UCSD-AML1 (cell line): ENCODE results near the gene THBS1.

ENCODE experiments used
- DNase-seq: peaks from one replicate; lab custom pipeline; 2025; ENCODE audit not compliant: unreplicated experiment; lab: John Stamatoyannopoulos, UW

THBS1 gene

DNA sequence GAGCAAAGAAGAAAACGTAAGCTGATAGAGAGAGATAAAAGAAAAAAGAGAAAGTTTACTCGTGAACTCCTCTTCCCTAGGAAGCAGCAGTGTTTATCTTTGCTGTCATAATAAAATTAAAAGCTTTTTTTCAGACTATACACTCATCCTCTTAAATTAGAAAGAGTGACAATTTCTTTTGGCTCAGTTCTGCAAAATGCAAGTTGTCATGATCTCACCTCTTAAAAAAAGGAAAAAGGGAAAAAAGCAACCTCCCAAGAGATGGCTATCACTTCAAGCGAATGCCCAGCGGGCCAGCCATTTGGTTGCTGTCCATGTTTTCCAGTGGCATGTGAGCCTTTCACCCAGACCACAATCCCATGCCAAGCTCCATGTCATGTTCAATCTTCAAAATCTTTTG, 7.0 kb upstream of the THBS1 start:
- no peak for DNase-seq

DNA sequence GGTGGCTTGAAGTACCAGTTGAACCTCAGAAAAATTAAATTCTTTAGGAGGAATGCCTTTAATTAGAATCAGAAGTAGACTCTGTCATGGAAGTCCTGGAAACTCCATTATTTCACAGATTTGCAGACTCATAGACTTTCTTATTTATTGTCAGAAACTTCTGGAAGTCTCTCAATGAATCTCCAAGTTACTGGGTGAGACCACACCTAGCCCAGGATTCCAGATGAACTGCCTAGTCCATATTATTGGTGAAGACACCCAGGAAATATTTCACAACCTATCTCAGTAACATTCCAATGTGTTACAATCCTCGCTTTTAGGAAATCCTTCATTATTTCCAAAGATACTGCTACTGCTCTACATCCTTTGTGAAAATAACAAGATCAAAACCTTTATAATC, 6.5 kb upstream of the THBS1 start:
- no peak for DNase-seq

DNA sequence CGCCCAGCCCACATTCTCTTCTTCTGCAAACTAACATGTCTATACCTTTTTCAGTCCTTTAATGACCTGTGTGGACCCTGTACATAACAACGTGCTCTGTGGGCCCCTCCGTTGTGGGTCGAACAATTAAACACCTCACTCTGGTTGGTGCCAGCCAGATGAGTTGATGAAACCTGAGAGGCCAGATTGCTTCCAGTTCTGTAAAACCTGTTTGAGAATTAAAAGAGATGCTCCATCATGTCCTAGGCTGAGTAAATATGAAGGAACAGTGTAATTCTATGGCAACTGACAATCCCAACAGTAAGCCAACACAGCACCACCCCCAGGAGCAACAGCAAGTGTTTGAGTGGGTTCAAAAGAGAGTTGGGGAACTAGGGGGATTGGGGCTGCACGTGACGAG, 5.7 kb upstream of the THBS1 start:
- no peak for DNase-seq

DNA sequence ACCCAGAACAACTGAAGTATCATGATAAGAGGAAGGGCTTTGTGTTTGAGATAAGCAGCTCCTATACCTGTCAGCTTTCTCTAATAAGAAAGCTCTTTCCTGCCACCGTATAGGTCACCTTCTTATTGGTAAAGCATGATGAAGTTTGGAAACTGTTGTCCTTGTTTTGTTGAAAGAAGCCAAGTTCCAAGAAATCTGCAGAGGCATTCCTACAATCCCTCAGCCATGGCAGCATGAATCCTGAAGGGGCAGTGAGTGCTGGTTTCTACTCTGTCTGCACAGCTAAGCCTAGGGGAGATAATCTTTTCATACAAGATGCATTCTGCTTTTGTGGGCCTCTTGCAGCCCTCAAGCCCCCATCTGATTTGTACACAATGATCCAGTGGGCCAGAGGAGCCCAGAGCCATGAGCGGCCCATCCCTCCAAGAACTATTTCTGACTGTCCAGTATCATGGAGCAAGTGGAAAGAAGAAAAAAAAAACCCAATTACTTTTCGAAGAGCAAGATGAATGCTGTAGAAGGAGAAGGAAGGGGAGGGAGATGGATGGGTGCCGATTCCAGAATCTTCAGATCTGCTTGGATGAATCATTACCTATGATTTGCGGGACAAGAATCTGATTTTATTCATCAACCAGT, 1.9 kb upstream of the THBS1 start:
- DNase-seq, result no peak

DNA sequence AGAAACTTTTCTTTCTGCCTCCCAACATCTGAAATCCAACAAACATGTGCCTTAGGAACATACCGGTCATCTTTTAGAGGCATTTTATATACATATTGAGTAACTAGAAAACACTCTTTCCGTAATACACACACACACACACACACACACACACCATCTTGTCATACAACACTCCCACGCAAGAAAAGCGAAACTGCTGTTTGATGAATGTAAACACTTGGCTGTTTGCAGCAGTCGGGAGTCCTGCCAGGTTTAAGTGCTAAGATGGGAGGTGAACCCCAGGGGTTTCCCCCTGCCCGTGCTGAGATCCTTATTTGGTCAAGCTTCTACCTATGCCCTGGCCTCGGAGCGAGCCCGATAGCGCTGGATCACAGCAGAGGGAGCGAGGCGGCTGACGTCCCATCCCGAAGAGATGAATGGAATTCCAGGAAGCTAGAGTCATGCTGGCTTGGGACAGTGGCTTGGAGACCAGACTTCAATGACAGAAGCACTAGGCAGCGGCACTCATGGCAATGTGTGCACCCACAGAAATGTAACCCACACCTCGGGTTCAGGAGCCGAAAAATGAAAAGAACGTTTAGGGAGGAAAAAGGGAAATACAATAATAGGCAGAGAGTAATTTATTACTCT, 1.3 kb upstream of the THBS1 start:
- DNase-seq, result no peak

DNA sequence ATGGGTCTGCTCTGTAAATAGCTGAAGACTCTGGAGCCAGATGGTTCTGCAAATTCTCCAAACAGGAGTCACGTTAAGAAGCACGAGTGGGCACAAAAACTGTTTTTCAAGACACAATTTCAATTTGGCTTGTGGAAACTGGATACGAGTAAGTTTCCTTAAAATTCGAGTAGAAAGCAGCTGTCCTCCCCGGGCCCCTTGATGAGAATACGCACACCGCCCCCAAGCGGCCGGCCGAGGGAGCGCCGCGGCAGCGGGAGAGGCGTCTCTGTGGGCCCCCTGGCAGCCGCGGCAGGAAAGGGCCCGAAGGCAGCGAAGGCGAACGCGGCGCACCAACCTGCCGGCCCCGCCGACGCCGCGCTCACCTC, 778 bp upstream of the THBS1 start:
- peak; percentile 87 for DNase-seq

DNA sequence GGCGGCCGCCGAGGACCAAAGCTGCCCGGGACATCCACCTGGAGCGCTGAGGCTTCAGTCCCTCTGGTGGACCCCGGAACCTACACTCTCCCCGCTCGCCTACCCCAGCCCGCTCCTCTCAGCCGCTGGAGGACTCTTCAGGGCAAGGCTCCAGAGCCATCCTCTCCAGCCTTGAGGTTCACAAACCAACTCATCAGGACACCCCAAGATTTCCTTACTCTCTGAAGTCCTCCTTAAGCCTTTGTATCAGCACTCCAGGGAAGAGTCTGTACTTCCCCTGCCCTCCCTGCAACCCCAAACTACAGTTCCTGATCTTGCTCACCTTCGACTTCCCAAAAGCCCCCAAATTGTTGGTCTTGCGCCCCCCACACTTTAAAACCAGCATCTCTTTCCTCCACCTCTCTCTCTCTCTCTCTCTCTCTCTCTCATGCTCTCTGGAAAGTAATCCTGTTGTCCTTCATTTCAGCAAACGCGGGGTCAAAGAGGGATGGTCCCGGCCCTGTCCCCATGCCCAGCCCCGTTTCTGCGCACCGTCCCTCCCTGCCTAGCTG, 438 bp downstream of the THBS1 start:
- DNase-seq, result no peak

DNA sequence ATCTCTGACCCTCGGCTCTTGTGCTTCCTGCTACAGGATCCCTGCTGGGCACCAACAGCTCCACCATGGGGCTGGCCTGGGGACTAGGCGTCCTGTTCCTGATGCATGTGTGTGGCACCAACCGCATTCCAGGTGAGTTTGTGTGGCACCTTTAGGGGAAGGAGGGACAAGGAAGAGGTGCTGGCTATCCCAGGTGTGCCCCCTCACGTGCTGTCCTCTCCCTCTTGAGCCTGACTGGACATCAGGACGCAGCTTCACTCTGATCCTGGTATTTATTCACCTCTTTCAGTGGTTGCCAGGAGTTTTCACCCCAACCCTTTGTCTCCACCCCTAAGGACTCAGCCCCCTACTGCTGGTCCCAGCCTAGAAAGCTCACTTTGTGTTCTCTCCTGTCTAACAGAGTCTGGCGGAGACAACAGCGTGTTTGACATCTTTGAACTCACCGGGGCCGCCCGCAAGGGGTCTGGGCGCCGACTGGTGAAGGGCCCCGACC, 960 bp downstream of the THBS1 start:
- peak; percentile 20 for DNase-seq

DNA sequence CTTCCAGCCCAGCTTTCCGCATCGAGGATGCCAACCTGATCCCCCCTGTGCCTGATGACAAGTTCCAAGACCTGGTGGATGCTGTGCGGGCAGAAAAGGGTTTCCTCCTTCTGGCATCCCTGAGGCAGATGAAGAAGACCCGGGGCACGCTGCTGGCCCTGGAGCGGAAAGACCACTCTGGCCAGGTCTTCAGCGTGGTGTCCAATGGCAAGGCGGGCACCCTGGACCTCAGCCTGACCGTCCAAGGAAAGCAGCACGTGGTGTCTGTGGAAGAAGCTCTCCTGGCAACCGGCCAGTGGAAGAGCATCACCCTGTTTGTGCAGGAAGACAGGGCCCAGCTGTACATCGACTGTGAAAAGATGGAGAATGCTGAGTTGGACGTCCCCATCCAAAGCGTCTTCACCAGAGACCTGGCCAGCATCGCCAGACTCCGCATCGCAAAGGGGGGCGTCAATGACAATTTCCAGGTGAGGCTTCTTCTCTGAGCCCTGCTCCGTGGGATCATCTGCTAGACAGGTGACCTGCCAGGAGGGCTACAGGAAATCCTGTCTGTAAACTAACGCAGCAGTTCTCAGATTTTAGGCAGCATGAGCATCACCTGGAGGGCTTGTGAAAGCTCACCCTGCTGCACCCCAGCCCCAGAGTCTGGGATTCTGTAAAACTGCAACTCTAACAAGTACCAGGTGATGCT, 1.6 kb downstream of the THBS1 start:
- DNase-seq, result no peak

DNA sequence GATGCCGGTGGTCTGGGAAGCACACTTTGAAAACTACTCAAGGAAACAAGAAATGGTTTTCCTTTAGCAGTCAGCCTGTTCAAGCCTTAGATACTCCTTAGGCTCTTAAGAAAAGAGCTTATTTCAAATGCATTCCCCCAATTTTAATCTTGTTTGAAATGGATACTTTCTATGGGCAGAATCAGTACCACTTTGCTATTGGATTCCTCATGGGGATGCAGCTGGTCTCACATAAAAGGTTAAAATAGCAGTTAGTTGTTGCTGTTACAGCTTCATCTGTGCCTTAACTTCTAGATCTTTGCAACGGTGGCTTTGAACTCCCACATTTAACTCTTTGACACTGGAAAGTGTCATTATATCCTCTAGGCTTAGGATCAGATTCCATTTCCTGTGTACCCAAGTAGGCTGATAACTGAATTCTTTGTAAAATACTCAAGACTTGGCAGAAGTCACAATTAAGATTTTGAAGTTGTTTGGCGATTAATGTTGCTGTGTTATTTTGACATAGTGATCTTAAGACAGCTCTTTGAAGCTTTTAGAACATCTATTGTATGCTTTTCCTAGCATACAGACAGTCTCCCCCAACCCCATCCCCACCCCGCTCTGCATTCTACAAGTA, 2.2 kb downstream of the THBS1 start:
- DNase-seq, result no peak

DNA sequence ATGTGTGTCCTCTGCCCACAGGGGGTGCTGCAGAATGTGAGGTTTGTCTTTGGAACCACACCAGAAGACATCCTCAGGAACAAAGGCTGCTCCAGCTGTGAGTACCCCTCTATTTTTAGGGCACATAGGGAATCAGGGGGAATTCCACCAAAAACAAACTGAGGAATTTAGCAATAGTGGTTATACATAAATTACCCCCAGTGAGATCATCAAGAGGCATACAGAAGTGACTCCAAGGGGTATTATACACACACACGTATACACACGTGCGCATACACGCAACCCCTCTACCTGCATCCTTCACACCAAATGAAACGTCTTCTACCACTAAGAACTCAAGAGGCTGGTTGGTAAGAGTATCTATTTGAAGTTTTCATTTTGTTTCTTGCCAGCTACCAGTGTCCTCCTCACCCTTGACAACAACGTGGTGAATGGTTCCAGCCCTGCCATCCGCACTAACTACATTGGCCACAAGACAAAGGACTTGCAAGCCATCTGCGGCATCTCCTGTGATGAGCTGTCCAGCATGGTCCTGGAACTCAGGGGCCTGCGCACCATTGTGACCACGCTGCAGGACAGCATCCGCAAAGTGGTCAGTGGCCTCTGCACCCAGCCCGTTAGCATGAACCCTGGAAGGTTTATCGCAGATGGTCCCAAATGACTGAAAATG, 2.9 kb downstream of the THBS1 start:
- DNase-seq, result no peak

DNA sequence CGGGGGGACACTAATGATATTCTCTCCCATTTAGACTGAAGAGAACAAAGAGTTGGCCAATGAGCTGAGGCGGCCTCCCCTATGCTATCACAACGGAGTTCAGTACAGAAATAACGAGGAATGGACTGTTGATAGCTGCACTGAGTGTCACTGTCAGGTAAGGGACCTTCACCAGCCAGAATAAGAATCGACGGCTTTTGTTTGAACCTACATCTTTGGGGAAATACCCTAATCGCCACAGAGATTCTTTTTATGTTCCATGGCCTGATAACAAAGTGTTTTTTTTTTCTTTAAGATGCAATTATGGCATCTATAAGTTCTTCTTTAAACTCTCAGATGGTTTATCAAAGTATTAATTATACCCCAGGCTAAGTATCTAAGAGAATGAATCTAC, 3.4 kb downstream of the THBS1 start:
- DNase-seq, result no peak

DNA sequence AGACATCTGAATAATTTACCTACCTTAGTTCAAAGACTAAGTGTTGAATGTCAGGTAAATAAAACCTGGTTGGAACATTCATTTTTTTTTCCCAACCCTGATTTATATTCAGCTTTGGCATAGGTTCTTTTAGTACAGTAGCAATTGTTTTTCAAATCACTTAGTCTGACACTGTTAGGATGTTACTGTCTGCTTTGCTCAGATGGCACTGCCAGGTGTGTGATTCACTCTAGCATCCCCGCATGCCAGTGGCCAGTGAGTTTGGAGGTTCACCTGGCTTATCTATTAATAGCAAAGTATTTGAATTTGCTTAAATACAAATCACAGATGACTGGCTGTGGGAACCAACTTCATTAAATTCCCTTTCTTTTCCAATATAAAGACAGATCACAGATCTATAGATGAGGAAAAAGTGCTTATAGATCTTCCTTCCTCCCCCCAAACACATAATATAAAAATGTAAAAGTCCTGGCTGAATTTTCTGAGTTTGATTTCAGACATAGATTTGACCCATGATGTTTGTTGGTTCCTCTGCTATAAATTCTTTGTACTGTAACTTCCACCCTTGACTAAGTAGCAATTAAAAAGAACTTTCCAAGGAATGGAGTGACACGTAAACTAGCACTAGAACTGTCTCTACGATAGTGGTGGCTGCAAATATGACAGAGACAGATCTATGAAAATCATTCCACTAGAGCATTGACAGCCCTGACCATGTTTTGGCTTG, 3.9 kb downstream of the THBS1 start:
- DNase-seq, result no peak

DNA sequence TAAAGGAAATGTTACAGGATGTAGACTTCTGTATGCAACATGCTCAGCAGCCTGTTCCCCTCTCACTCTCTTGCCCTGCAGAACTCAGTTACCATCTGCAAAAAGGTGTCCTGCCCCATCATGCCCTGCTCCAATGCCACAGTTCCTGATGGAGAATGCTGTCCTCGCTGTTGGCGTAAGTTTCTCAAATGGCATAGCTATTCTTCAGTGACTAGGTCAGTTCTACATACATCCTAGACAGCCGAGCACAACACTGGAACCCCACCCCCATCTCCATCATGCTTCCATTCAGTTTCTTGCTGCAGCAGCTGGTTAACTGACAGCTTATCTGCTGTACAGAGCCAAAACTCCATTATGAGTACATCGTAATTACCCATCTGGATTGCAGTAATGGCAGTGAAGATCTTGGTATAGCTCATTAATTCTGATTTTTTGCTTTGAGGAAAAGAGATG, 4.5 kb downstream of the THBS1 start:
- DNase-seq, result no peak

DNA sequence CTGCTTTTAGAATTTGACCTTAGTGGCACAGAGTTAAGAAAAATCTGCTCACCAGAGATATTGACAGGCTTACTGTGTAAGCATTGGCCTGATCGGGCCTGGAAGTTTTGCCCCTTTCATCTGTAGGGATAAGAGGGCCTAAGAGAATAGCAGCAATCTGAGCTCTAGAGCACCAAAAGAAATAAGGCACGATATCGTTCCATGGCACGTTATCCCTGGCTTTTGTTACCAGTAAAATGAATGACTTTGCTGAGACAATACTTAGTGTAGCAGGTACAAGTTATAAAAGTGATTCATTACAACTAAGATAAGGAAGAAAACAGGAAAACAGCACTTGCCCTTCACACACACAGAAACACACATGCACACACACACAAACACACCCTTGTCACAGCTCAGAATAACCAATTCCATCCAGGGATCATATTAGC, 5.0 kb downstream of the THBS1 start:
- DNase-seq, result no peak

DNA sequence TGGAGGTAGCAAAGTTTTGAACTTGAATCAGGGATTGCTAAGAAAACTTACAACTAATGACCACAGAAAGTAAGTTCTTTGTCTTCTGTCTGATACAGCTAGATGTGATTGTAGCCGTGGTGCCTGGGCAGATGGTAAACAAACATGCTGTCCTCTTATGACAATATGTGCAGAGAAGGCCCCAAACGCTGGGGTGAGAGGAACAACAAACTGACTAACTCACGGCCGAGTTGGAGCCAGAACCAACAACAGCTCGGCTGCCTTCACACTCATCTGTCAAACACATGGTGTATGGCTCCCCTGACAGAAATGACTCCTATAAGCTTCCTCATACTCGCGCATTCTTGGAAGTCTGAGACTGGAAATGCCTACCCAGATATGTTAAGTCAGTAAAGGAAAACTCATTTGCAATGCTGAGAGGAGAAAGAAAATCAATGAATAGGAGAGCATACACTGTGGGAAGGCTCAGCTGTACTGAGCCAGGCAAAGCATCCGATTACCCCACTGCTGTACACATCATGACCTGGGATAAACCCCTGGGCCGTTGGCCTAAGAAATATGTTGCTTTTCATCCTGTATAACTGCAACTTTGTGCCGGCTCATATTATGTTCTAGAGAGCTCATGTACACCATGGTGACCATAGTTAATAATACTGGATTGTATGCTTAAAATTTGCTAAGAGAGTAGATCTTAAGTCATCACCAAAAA, 5.7 kb downstream of the THBS1 start:
- no peak for DNase-seq

DNA sequence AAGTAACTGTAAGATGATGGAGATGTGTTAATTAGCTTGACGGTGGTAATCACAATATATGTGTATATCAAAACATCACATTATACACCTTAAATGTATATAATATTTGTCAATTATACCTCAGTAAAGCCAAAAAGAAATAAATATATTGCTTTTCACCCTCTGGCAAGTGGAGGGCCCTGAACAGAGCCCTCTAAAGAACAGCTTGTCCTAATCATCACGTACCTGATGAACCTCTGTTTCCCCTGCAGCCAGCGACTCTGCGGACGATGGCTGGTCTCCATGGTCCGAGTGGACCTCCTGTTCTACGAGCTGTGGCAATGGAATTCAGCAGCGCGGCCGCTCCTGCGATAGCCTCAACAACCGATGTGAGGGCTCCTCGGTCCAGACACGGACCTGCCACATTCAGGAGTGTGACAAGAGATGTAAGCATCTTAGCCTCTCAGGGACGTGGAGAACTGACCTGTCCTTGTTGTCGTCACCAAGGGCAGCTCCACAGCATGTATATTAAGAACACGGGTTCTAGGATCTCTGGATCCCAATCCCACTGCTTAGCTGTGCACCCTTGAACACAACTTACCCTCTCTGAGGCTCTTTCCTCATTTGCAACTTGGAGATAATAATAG, 6.3 kb downstream of the THBS1 start:
- DNase-seq, result no peak

DNA sequence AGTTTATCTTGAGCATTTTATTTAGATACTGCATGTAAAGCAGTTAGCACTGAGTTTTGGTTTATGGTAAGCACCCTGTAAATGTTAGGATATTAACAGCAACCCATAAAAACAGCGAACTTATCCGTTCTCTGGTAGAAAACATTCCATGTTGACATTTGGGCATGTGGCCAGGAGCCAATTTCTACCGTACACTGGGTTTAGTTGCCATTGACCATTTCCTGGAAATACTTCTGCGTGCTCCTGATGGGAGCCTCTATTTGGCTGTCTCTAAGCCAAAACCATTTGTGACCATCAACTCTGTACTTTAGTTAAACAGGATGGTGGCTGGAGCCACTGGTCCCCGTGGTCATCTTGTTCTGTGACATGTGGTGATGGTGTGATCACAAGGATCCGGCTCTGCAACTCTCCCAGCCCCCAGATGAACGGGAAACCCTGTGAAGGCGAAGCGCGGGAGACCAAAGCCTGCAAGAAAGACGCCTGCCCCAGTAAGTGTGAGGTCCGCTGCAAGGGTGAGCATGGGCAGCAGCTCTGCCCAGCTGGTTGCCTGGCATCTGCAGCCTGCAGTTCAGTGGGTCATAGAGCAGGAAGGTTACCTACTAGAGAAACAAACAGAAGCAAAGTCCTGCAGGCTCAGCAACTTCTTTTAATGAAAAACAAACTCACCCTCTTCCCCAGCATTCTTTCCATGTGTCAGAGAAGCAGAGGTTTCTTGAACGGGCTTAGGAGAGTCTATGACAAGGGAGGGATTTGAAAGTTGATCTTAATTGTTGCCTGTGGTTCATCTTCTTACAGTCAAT, 7.1 kb downstream of the THBS1 start:
- no peak for DNase-seq
